Activated CD4-positive, alpha-beta T cell treated with anti-CD3 and anti-CD28 coated beads for 36 hours (primary cell): ENCODE data around the gene PCDHB7. TPM values are rescaled to one million over a fixed set of nuclear protein-coding genes. Genes with fewer than 3 reads are reported as not detected.

Experiments used
- total RNA-seq, 2 experiments: library from RNA; stranded (reverse); gene quantifications; one replicate each; pipeline ENCODE4 v1.2.3, GENCODE V29; 2021

PCDHB7 gene
- total RNA-seq, 2 experiments from 2014 or later, result not detected

Other genes with a start within 250 kb of the PCDHB7 start
- not detected for gene PCDHAC1, start 246.3 kb upstream of the PCDHB7 start, total RNA-seq
- gene PCDHAC2, start 206.2 kb upstream of the PCDHB7 start, total RNA-seq, result not detected
- gene PCDHB1, start 121.3 kb upstream of the PCDHB7 start, total RNA-seq, result not detected
- gene PCDHB2, start 78.0 kb upstream of the PCDHB7 start, total RNA-seq, result not detected
- gene PCDHB3, start 72.2 kb upstream of the PCDHB7 start, total RNA-seq, result not detected
- not detected for gene PCDHB4, start 50.8 kb upstream of the PCDHB7 start, total RNA-seq
- not detected for gene PCDHB5, start 37.4 kb upstream of the PCDHB7 start, total RNA-seq
- not detected for gene PCDHB6, start 22.6 kb upstream of the PCDHB7 start, total RNA-seq
- not detected for gene PCDHB8, start 5.1 kb downstream of the PCDHB7 start, total RNA-seq
- not detected for gene PCDHB16, start 9.7 kb downstream of the PCDHB7 start, total RNA-seq
- gene PCDHB9, start 14.5 kb downstream of the PCDHB7 start, total RNA-seq, result not detected
- gene PCDHB10, start 19.7 kb downstream of the PCDHB7 start, total RNA-seq, result not detected
- not detected for gene PCDHB11, start 27.0 kb downstream of the PCDHB7 start, total RNA-seq
- not detected for gene PCDHB12, start 36.1 kb downstream of the PCDHB7 start, total RNA-seq
- gene PCDHB13, start 41.3 kb downstream of the PCDHB7 start, total RNA-seq, result not detected
- not detected for gene PCDHB14, start 50.7 kb downstream of the PCDHB7 start, total RNA-seq
- not detected for gene PCDHB15, start 72.8 kb downstream of the PCDHB7 start, total RNA-seq
- gene SLC25A2, start 131.4 kb downstream of the PCDHB7 start, total RNA-seq, result under 1 TPM; 0.27 to 0.30 TPM
- 10 to 100 TPM; 45.2 to 54.4 TPM for gene TAF7, start 148.1 kb downstream of the PCDHB7 start, total RNA-seq
- gene PCDHGA1, start 157.9 kb downstream of the PCDHB7 start, total RNA-seq, result under 1 TPM in 1 of 2 experiments, not detected in 1; 0.05 TPM
- gene PCDHGA2, start 166.1 kb downstream of the PCDHB7 start, total RNA-seq, result not detected
- gene PCDHGA3, start 171.2 kb downstream of the PCDHB7 start, total RNA-seq, result not detected
- not detected for gene PCDHGB1, start 177.5 kb downstream of the PCDHB7 start, total RNA-seq
- gene PCDHGA4, start 182.4 kb downstream of the PCDHB7 start, total RNA-seq, result under 1 TPM; 0.11 TPM
- under 1 TPM; 0.07 to 0.18 TPM for gene PCDHGB2, start 187.3 kb downstream of the PCDHB7 start, total RNA-seq
- gene PCDHGA5, start 191.5 kb downstream of the PCDHB7 start, total RNA-seq, result under 1 TPM; 0.07 to 0.09 TPM
- gene PCDHGB3, start 197.6 kb downstream of the PCDHB7 start, total RNA-seq, result not detected
- under 1 TPM; 0.05 to 0.14 TPM for gene PCDHGA6, start 201.2 kb downstream of the PCDHB7 start, total RNA-seq
- gene PCDHGA7, start 210.1 kb downstream of the PCDHB7 start, total RNA-seq, result not detected
- under 1 TPM in 1 of 2 experiments, not detected in 1; 0.09 TPM for gene PCDHGB4, start 215.1 kb downstream of the PCDHB7 start, total RNA-seq
- gene PCDHGA8, start 220.0 kb downstream of the PCDHB7 start, total RNA-seq, result not detected
- gene PCDHGB5, start 225.3 kb downstream of the PCDHB7 start, total RNA-seq, result under 1 TPM; 0.05 to 0.09 TPM
- gene PCDHGA9, start 230.1 kb downstream of the PCDHB7 start, total RNA-seq, result under 1 TPM in 1 of 2 experiments, not detected in 1; 0.09 TPM
- not detected for gene PCDHGB6, start 235.4 kb downstream of the PCDHB7 start, total RNA-seq
- gene PCDHGA10, start 240.3 kb downstream of the PCDHB7 start, total RNA-seq, result under 1 TPM in 1 of 2 experiments, not detected in 1; 0.07 TPM
- not detected for gene PCDHGB7, start 245.0 kb downstream of the PCDHB7 start, total RNA-seq
- gene PCDHGA11, start 248.4 kb downstream of the PCDHB7 start, total RNA-seq, result under 1 TPM in 1 of 2 experiments, not detected in 1; 0.07 TPM